GM12801 (cell line): ENCODE measurements around the gene CLIP4.

Source experiments
- TF ChIP-seq, protein P1 (sequence below): IDR thresholded peaks from one replicate; pipeline ENCODE4 v1.5.1; 2011; ENCODE audit warnings: control low read depth; ENCODE audit not compliant: insufficient read length; ENCODE audit errors: extremely low read depth

Gene CLIP4

DNA sequence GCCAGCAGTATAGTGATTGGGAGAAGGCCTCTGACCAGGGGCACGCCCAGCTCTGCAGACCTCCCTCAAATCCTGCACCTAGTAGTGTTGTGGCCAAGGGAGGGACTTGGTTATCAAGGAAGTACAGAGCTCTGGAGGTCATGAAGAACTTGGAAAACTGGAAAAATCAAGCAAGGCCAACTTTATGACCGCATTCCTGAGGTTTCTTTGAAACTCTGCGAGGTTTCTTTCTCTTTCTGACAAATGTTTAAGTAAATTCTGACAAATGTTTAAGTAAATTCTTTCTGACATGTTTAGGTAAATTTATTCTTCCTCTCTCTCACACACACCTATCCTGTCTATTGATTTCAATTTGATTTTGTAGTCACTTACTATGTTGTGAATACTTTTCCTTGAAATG, 31.0 kb downstream of the CLIP4 start:
- TF ChIP-seq, protein P1, sequence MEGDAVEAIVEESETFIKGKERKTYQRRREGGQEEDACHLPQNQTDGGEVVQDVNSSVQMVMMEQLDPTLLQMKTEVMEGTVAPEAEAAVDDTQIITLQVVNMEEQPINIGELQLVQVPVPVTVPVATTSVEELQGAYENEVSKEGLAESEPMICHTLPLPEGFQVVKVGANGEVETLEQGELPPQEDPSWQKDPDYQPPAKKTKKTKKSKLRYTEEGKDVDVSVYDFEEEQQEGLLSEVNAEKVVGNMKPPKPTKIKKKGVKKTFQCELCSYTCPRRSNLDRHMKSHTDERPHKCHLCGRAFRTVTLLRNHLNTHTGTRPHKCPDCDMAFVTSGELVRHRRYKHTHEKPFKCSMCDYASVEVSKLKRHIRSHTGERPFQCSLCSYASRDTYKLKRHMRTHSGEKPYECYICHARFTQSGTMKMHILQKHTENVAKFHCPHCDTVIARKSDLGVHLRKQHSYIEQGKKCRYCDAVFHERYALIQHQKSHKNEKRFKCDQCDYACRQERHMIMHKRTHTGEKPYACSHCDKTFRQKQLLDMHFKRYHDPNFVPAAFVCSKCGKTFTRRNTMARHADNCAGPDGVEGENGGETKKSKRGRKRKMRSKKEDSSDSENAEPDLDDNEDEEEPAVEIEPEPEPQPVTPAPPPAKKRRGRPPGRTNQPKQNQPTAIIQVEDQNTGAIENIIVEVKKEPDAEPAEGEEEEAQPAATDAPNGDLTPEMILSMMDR = no peak

DNA sequence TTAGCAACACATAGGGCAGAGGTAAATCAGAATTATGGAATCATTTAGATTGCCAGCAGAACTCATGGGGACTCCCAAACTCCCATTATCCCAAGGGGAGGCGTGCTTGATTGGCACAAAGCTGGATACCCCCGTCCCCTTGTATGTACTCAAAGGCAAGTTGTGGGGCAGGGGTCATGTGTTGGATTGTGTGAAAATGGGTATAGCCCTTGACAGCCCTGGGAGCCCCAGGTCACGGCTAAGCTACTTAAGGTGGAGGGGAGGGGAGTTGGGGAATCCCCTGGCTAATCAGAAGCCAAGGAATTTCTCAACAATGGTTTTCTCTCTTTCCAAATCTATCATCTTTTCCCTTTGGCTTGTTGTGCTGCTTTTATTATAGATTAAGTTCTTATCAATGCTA, 32.7 kb downstream of the CLIP4 start:
- TF ChIP-seq, protein P1 = no peak

DNA sequence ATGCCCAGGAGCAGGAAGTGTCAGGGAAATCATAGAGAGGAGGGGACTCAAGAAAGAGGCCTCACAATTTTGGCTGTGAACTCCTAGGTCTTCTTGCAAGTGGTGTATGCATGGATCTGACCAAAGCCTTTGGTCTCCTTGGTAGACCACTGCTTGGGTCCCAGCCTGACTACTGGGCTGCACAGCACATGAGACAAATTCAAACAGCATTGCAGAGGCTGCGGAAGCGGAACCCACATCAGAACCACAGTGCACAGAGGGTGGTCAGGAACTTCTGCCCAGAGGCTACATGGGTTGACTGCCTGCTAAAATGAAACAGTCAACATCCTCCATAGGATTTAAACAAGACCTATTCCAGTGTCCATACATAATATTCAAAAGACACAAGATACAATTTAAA, 39.4 kb downstream of the CLIP4 start:
- TF ChIP-seq, protein P1 = no peak

DNA sequence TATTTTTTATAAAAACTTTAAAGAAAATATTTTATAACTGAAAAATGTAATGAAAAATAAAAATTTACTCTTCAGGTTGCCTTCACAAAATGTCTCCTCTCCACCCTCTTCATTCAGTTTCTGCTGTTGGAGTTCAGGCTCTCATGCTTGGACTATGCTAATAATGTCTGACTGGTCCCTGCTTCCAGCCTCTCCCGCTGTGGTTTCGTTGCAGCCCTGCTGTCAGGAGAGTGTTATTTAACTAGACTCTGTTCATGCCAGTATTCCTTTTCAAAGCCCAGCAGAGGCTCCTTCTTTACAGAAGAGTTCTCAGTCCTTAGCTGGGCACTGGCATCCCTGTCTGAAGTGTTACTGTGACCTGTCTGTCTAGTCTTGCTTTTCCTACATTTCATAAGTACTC, 40.4 kb downstream of the CLIP4 start:
- TF ChIP-seq, protein P1 = no peak

DNA sequence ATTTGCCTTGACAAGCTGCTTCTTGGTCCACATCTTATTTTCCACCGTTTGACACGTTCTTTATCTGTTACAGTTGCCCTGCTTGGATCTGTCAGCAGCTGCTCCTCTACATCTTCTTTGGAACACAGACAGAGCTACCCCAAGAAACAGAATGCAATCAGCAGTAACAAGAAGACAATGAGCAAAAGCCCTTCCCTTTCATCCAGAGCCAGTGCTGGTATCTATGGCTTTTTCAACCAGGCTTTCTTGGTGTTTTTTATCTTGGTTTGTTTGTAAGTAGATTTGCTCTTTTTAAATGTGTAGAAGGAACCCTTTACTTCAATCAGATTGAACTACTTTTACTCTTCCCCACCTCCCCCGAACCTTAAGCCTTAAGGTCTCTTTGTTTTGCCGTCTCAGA, 41.9 kb downstream of the CLIP4 start:
- TF ChIP-seq, protein P1 = no peak

DNA sequence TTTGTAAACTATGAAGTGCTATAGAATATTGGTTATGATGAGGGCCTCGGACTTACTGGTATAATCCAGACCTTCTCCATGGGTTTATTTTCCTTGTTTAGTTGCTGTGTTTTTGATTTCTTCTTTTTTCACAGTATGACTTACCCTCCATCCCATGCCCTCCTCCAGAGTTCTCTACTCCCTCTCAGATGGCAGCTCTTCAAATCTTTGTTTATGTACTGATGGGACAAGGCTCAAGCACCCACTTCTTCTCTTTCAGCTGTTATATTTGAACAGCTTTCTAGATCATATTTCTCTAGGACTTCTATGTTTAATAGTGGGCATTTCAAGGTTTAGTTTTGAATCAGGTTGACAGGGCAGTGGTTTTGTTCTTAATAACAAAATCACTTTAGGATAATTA, 43.9 kb downstream of the CLIP4 start:
- TF ChIP-seq, protein P1 = no peak

DNA sequence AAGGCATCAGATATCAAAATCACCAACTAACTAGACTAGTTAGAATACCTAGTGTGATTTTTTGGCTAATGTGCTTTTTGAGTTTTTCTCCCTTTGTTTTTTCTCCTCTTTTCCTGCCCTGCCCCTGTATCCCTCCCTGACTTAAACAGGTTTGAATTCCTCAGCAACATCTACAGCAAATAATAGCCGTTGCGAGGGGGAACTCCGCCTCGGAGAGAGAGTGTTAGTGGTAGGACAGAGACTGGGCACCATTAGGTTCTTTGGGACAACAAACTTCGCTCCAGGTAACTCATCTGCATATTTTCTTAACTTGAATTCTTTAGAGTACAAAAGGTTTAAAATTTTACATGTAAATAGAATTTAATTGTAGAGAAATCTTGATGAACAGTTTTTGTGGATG, 45.0 kb downstream of the CLIP4 start:
- TF ChIP-seq, protein P1 = no peak

DNA sequence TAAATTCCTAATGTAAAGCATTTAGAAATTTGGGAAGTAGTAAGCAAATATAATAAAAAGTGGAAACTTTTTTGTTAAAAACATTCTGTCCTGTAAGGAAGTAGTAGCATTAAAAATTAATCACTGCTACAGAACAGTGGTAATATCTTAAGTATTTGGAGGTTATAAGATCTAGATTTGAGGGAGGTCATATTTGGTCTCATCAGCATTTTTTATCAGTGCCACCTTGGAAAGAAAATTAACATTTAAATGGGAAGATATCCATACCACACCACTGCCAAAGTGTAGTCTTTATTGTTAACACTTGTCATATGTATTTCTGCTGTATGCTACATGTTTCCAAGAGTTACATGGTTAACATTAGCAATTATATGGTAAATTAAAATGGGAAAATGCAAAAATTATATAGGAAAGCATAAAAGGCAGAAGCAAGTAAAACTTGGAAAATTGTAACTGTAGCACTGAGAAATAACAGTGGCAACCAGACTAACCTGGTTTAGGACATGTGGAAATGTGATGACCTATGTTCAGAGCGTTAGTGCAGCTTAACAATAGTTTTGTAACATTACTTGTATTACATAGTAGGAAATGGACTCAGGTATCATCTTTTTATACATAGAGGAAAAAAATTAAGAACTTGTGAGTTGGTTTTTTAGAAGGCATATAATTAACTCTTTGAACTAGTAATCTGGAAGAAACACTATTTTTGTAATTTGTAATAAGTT, 47.2 kb downstream of the CLIP4 start:
- TF ChIP-seq, protein P1 = no peak
